Measurements from ENCODE around the gene PTGER2.

DNA sequence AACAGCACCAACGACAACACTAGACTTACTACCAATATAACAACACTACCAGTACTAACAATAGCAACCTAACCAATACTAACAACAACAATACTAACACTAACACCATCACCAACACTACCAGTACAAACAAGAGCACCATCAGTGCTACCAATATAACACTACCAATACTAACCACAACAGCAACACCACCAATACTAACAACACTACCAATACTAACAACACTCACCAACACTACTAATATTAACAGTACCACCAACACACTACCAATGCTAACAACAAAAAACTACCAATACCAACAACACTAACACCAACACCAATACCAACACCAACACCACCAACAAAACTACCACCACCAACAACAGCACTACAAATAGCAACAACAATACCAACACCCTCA, 25.1 kb downstream of the PTGER2 start:
- no peak for TF ChIP-seq SUZ12 (IDR thresholded peaks at IDR 0.05; ENCODE audit: extremely low read depth, insufficient read depth, insufficient read length)
- no peak for TF ChIP-seq ZNF274 (IDR thresholded peaks at IDR 0.05; ENCODE audit: low read depth, low read length)

Measured in NT2/D1 (cell line).